ENCODE measurements around the gene IQCF5. TPM values are rescaled to one million over a fixed set of nuclear protein-coding genes. Genes with fewer than 3 reads are reported as not detected.

IQCF5 gene
- total RNA-seq, 1 donor from 2014 or later = not detected

DNA sequence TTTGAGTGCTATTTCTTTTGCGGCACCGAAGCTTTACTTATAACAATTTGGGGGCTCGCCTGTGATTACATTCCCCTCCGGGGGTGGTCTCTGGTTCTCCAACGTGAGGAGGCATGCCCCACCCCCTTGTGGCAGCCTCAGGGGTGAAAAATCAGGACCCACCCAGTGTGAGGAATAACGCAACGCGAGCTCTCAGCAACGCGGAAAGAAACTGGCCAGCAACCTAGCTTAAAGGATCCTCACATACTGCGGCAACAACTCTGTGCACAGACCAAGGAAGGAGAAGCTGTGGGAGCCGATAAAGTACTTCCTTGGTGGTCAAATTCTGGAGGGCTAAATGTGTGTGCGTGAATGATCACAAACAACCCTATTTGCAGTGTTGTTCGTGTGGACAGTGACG, 22.0 kb upstream of the IQCF5 start:
- H3K4me1 Mint-ChIP-seq = no peaks in the 10 kb centered on the region
- ATAC-seq (ENCODE audit: low read depth) (no peak), DNase-seq (no peak)
- peaks cover 49% of the 10 kb centered on the region for H3K27me3 Mint-ChIP-seq
- no peak overlapping the region for H3K4me3 Mint-ChIP-seq
- ChIA-PET POLR2A (no interaction called here), CTCF (no interaction called here)
- H3K9me3 Mint-ChIP-seq = no peaks in the 10 kb centered on the region
- TF ChIP-seq, protein P1, sequence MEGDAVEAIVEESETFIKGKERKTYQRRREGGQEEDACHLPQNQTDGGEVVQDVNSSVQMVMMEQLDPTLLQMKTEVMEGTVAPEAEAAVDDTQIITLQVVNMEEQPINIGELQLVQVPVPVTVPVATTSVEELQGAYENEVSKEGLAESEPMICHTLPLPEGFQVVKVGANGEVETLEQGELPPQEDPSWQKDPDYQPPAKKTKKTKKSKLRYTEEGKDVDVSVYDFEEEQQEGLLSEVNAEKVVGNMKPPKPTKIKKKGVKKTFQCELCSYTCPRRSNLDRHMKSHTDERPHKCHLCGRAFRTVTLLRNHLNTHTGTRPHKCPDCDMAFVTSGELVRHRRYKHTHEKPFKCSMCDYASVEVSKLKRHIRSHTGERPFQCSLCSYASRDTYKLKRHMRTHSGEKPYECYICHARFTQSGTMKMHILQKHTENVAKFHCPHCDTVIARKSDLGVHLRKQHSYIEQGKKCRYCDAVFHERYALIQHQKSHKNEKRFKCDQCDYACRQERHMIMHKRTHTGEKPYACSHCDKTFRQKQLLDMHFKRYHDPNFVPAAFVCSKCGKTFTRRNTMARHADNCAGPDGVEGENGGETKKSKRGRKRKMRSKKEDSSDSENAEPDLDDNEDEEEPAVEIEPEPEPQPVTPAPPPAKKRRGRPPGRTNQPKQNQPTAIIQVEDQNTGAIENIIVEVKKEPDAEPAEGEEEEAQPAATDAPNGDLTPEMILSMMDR (IDR thresholded peaks at IDR 0.05) = no peak
- intact Hi-C loops (cut with micrococcal nuclease) = no loop called here
- no peak overlapping the region for H3K27ac Mint-ChIP-seq
- H3K36me3 Mint-ChIP-seq (ENCODE audit: low read depth) = no peaks in the 10 kb centered on the region

DNA sequence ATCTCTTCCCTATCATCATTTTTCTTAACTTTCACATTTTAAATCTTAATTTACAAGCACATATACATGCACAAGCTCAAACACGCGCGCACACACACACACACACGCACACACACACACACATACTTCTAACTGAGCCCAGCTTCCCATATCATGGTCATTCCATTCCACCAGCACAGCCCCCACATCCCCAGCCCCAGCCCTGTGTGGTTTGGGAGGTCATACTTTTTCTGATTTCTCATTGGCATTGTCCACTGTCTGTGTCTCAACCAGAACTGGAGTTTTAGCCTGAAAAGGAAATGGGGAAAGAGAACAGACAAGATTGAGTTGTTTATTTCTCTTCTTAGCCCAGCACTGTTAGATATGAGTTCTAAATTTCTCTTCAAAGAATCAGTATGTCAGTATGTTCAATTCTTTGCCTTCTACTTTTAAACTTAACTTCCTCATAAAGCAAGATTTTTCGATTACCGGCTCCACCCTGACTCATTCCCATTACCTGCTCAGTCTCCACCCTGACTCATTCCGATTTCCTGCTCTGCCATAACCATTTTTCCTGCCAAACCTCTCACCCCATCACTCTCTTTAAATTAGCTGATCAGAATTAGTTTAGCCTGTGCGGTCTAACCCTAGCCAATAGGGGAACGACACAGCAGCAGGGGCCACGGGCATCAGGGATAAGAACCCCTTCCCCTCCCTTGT, 21.4 kb upstream of the IQCF5 start:
- ChIA-PET CTCF (no interaction called here), POLR2A (no interaction called here)
- TF ChIP-seq, protein P1 (IDR thresholded peaks at IDR 0.05) = no peak
- H3K4me1 Mint-ChIP-seq = no peaks in the 10 kb centered on the region
- DNase-seq (no peak), ATAC-seq (ENCODE audit: low read depth) (no peak)
- no peaks in the 10 kb centered on the region for H3K9me3 Mint-ChIP-seq
- intact Hi-C loops (cut with micrococcal nuclease) = no loop called here
- no peak overlapping the region for H3K27ac Mint-ChIP-seq
- H3K27me3 Mint-ChIP-seq = peaks cover 48% of the 10 kb centered on the region
- no peak overlapping the region for H3K4me3 Mint-ChIP-seq
- no peaks in the 10 kb centered on the region for H3K36me3 Mint-ChIP-seq (ENCODE audit: low read depth)

DNA sequence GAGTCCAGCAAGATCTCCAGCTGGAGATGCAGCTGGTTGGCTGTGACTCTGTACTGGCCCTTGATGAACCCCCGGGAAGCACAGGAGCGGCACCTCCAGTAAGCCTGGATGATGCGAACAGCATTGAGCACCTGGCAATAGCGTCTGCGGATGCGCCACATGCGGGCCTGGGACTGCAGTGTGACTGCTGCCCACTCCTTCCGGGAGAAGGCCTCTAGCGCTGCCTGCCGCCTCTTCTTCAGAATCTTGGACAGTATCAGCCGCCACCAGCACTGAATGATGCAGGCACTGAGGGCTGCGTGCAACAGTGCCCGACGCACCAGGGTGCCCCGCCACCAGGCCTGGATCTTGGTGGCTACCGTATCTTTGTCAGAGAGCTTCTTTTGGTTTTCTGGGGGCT, 19.5 kb upstream of the IQCF5 start:
- CTCF ChIA-PET = no interaction called here
- DNase-seq (no peak), ATAC-seq (ENCODE audit: low read depth) (no peak)
- intact Hi-C loops (cut with micrococcal nuclease) = no loop called here
- Mint-ChIP-seq H3K4me1 (no peaks in the 10 kb centered on the region), H3K36me3 (ENCODE audit: low read depth) (no peaks in the 10 kb centered on the region), H3K27ac (no peak overlapping the region), H3K27me3 (peaks cover 49% of the 10 kb centered on the region), H3K4me3 (no peak overlapping the region), H3K9me3 (no peaks in the 10 kb centered on the region)
- TF ChIP-seq, protein P1 (IDR thresholded peaks at IDR 0.05) = no peak
- POLR2A ChIA-PET = no interaction called here

DNA sequence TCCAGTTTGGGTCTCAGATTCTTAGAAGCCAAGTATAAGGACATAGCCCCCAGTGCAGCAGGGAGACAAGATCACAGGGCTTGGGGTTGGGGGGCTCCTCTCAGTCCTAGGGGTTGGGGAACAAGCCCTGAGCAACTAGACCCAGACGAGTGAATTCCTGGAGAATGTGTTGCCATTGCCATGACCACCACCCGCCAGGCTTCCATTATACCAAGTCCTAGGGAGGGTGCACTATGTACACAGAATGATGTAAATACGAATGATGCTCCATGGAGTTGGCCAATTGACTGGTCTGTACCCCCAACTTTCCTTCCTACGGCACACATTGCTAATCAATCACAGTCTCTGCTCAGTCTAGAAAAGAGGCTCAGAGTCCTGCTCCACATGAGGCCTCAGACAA, 19.0 kb upstream of the IQCF5 start:
- no peaks in the 10 kb centered on the region for H3K9me3 Mint-ChIP-seq
- POLR2A ChIA-PET = no interaction called here
- H3K4me1 Mint-ChIP-seq = no peaks in the 10 kb centered on the region
- no peak for DNase-seq
- H3K36me3 Mint-ChIP-seq (ENCODE audit: low read depth) = no peaks in the 10 kb centered on the region
- no peak overlapping the region for H3K4me3 Mint-ChIP-seq
- H3K27ac Mint-ChIP-seq = no peak overlapping the region
- CTCF ChIA-PET = no interaction called here
- peaks cover 48% of the 10 kb centered on the region for H3K27me3 Mint-ChIP-seq
- intact Hi-C loops (cut with micrococcal nuclease) = no loop called here
- TF ChIP-seq, protein P1 (IDR thresholded peaks at IDR 0.05) = no peak
- ATAC-seq (ENCODE audit: low read depth) = no peak

DNA sequence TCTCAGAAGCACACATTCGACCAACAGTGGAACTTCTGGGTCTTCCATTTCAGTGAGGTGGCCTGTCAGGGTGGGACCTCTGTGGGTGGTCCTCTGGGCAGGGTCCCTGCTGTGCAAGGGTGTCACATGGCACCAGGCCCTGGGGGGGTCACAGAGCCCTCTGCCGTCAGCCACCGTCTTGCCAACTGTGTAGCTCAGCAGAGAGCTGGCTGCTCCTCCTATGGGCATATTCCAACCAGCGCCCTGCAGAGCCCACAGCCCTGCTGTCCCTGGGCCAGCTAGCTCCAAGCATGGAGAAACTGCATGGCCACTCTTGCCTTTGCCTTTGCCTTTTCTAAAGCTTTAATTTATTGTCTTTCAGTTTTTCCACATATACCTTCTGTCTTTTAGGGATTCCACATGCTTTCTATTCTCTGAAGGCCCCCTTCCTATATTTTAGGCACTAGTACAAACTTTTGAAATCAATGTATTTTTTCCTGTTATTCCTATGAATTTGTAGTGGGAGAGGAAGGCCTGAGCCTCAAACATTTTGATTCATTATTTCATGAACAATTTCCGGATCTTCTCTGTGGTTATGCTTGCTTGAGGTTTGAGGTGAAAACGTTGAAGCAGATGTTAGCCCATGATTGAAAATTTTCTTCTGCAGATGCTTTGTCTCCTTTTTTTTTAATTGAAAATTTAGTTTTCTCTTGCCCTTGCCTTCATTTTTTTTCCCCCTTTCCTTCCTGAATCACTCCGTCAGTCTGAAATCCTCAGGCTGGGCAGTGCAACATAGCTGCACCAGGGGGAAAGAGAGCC, 16.0 kb upstream of the IQCF5 start:
- H3K4me3 Mint-ChIP-seq = no peak overlapping the region
- no peaks in the 10 kb centered on the region for H3K4me1 Mint-ChIP-seq
- H3K36me3 Mint-ChIP-seq (ENCODE audit: low read depth) = no peaks in the 10 kb centered on the region
- peaks cover 30% of the 10 kb centered on the region for H3K27me3 Mint-ChIP-seq
- DNase-seq = no peak
- TF ChIP-seq, protein P1 (IDR thresholded peaks at IDR 0.05) = no peak
- ChIA-PET POLR2A (no interaction called here), CTCF (no interaction called here)
- intact Hi-C loops (cut with micrococcal nuclease) = no loop called here
- H3K27ac Mint-ChIP-seq = no peak overlapping the region
- no peaks in the 10 kb centered on the region for H3K9me3 Mint-ChIP-seq
- ATAC-seq (ENCODE audit: low read depth) = no peak

Data from activated B cell treated with CpG ODN at 0.5 μM for 24 hours (primary cell).